ENCODE results near the gene SPDYE4. TPM values are rescaled to one million over a fixed set of nuclear protein-coding genes. Genes with fewer than 3 reads are reported as not detected.
"Not testable (repeated sequence)": the region's sequence is repeated elsewhere in the genome, so short reads cannot be mapped to it uniquely, and the experiment has no call there.

SPDYE4 gene, protein sequence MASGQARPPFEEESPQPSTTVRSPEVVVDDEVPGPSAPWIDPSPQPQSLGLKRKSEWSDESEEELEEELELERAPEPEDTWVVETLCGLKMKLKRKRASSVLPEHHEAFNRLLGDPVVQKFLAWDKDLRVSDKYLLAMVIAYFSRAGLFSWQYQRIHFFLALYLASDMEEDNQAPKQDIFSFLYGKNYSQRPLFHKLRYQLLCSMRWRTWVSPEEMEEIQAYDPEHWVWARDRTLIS
- total RNA-seq (2014; rRNA removed; shearing (Covaris generic)) = not detected in 2 replicates

DNA sequence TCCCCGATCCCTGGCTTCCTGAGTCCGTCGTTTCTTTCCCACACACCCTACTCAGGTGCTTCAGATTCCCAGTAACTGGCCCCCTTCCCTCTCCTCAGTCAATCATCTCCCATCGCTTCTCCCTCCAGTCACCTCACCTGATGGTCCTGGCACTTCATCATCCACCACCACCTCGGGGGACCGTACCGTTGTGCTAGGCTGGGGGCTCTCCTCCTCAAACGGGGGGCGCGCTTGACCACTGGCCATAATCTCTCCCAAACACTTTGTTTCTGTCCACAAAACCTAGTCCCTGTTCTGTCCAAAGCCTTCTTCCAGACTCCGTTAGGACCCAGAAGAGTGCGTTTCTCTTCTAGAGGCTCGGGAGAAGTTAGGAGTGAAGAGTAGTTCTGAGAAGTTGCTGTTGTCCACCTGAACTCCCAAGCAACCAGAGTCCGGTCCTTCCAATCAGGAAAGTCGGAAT, at the start of gene SPDYE4:
TSS of gene SPDYE4 (minus strand) at position 410 of the 460 bp plus-strand sequence. CDS start at position 246, 164 bp downstream.
- DNase-seq (ENCODE audit: low spot score) = no peak

DNA sequence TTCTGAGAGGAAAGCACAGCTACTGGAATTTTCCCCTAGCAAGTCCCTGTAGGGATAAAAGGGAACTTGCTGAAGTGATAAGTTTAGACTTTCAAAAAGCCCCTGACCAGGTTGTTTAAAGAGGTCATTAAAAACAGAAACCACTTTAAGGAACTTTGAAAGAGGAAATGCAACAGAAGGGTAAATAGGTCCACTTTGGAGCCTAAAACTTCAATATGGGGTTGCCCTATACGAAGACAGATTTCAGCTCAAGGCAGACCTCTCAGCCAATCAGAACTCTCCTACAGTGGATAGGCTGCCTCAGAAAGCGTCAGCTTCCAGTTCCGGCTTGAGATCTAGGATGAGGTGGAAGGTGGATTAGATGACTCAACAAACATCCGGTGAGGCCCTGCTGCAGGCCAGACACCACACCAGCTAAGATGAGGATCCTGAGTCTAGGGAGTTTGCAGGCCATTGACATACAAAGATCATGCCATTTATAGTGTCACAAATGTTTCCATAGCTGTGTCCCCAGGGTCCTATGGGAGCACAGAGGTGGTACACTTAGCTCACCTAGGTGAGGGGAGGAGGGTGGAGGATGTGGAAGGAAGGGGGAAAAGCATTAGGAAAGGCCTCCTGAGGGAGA, 48.7 kb upstream of the SPDYE4 start:
- DNase-seq (ENCODE audit: low spot score) = peak; percentile 74

DNA sequence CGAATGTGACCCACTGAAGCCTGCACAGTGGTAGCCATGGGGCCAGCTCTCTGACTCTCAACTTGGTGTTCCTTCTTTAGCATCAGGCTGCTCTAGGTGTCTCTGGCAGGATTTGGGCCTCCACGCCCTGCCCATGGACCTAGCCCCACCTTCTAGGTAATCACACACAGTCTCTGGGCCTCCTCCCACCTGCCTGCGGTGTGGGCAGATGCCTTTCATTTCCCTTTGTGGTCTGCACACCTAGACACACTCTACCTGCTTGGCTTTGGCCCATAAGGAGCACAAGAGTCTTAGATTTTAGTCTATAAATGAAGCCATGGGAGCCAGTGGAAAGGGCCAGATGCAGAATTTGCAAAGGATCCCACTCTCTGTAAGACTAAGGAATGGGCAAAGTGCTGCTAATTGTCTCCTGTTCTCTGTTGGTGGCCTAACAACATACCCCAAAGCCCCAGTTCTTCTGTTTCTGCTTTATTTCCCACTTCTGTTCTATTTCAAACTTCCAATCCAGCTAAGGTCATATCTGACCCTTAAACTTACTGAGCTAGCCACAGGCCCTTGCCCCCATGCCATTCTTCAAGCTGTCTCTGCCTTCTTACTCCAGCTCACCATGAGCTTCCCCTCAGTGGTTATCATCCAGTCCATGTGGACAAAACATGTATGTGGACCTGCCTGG, 48.0 kb upstream of the SPDYE4 start:
- no peak for DNase-seq (ENCODE audit: low spot score)

DNA sequence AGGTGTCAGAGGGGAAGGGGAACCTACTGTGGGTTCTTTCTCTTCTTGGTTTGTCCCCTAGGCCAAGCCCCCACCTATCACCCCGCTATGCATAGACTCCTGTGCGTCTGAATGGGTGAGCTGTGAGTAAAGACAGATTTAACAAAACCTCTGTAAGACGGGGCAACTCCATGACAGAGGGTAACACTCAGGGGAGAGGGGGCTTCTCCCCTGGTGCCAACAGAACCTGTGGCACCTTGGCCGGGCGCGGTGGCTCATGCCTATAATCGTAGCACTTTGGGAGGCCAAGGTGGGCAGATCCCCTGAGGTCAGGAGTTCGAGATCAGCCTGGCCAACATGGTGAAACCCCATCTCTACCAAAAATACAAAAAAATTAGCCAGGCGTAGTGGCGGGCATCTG, 47.0 kb upstream of the SPDYE4 start:
- not testable (repeated sequence) for DNase-seq (ENCODE audit: low spot score)

DNA sequence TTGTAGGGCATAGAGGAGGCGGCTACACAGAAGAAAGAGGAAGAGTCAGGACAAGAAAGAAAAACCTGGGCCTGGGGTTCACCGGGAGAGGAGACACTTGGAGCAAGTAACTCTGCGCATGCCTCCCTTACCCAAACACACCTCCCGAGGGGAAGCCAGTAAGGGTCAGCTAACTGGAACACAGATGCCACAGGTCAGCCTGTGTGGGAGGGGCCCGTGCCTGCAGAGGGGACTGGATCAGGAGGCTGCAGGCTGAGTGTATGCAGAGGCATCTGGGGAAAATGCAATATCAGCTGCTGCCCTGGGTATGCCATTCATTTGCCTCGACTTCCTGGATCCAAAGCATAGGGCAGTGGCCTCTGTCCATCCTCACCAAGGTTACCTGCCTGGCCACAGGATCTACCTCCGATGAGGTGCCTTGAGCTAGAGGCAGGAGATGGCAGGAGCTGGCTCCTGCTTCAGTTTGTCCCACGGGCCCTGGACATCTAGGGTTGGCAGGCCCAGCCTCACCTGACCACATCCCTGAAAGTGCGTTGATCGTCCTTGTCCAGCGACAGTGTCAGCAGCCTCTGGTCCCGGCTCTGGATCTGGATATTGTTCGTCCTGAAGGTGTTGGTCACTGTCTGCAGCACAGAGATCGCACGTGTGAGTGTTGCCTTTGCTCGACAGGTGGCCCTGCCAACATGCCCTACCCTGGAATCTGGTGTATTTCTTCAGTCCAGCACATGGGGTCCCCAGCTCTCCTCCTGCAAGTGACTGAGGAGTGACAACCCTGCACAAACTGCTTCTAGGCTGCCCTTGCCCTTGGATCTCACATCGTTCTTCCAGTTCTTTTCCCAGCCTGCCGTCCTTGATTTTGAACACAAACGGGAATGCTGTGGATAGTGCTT, 45.4 kb upstream of the SPDYE4 start:
- no peak for DNase-seq (ENCODE audit: low spot score)

DNA sequence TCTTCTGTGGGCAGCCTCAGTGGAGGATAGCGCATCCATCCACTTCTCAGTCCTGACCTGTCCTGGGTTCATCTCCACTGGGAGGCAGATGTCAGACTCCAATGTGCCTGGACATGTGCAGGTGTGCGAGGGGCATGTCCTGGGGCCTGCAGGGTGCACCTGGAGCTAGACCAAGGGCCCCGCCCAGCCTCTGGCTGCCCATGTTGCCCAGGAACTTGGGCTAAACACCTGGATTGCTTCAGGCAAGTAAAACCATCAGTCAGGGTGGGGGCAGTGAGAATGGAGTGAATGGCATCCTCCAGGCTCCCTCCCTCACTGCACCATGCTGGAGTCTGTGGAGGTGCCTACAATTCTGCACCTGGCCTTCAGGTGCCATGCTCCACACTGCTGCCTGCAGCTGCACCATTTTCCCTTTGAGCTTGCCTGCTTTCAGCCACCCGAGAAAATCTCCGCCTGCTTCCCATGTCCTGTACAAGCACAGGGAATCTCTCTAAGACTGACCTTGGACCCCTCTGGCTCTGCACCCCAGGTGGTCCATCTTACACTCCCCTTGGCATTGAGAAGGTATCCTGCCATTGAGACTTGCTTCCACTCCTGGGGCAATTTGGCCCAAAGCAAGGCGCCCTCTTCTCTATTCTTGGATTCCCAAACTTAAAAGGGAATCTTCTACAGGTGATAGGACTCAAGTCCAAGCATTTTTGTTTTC, 42.9 kb upstream of the SPDYE4 start:
- no peak for DNase-seq (ENCODE audit: low spot score)

DNA sequence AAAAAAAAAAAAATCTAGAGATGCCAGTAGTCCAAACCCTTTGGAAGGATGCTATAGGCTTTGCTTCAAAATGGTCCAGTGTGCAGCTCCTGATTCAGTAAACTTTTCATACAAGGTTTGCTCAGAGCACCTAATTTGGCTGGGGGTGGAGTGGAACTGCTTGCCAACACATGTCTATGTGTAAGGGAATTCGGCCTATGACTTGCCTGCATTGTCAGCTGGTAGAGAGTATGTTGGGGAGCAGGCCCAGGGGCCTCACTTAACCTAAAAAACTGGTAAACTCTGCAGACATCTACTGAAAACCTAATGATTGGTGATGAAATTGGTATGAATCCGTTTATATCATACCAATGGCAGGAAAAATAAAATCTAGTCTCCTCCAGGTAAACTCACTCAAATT, 42.3 kb upstream of the SPDYE4 start:
- DNase-seq (ENCODE audit: low spot score) = no peak

DNA sequence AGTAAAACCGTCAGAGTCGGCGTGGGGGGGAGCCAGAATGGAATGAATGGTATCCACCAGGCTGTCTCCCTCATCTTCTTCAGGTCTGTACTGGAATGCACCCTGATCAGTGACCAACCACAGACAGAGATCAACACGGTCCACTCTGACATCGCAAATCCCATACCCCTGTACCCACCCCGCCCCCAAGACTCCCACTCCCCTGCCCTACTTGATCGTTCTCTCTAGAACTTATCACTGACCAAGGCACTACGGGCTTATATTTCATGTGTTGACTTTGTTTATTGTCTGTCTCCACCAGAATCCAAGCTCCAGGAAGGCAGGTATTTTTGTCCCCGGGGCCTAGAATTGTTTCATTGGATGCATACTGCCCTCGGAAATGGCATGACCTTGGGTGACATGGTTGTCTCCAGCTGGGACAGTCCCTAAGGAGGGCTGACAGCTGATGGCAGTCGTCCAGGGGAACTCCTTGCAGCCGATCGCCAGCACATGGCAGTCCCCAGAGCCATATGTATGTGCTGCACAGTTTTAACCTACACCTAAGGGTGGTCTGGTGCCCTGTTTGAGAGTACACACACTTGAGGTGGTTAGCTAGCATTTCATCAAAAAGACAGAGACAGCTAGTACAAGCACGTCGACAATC, 41.3 kb upstream of the SPDYE4 start:
- no peak for DNase-seq (ENCODE audit: low spot score)

DNA sequence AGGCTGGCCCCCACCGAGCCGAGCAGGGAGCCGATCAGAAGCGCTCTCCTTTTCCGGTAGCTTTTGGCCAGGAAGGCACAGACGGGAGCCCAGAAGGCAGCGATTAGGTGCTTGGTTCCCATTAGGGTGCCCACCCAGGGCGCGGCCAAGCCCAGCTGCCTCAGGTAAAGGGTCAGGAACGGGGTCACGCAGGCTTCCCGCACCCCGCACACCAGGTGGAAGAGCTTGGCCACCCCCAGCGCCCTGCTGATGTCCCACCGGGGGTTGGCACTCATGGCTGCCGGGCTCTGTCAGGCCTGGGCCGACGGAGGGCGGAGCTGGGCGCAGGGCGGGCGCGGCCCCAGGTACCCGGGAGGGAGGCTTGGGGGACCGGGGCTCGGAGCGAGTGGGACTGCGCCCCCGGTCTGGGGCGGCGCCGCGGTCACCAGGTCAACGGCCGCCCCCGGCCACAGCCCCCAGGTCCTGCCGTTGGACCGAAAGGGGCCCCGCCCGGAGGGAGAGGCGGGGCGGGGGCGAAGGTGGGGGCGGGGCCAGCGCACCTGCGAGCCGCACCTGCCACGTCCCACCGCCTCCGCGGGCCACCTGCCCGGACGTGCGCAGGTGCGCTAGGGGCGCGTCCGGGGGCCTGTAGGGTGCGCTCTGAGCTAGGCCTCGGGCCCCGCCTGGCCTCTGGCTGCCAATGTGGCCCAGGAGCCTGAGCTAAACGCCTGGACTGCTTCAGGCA, 40.7 kb upstream of the SPDYE4 start, which contains the start of gene MFSD6L:
TSS of gene MFSD6L (minus strand) at position 520 of the 724 bp plus-strand sequence. CDS start at position 275, 245 bp downstream.
- no peak for DNase-seq (ENCODE audit: low spot score)

DNA sequence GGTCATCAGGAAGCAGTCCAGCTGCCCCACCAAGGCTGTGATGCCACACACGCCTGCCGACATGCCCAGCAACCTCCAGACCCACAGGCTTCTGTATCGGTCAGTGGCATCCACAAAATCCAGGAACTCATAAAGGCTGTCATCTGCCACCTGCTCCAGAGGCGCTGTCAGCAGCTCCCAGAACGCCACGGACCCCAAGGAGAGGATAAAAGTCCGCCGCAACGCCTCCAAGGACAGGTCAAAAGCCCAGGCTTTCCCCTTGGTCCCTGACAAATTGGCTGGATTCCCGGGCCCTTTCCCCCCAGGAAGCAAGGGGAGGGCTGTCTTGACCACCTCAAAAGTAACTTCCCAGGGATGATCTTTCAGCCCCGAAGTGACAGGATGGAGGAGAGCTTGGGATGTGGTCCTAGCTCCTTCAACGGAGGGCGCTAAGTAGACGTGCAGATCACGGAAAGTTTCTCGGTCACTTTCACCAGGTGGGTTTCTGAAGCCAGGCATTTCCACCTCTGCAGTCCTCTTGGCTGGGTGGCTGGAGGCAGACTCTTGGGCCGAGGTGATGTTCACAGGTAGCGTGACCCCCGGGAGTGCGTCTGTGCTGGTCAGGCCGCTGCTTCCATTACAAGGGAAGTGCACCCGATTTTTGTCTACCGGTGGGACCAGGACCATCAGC, 40.0 kb upstream of the SPDYE4 start:
- DNase-seq (ENCODE audit: low spot score) = no peak

DNA sequence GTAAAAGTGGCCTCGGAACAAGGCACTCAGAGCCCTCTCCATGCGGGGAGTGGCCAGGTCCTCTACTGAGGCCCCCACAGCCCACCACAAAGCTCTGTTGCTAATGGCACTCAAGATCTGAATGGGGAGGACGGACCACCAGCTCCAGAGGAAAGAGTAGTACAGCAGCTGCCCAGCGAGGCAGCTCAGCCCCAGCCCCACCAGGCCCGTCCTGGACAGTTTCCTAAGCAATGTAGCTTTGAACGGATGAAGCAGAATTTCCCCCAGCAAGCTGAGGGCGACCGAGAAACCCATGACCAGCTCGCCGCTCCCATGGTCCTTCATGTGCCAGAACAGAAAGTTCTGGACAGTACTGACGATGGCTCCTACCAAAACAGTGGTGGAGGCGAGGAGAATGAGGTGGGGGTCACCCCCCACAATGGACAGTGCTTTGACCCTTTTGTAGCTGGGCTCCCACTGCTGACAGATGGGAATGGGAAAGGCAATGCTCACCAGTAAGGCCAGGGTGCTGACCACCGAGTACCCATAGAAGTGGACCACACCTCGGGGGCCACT, 39.4 kb upstream of the SPDYE4 start:
- DNase-seq (ENCODE audit: low spot score) = no peak

DNA sequence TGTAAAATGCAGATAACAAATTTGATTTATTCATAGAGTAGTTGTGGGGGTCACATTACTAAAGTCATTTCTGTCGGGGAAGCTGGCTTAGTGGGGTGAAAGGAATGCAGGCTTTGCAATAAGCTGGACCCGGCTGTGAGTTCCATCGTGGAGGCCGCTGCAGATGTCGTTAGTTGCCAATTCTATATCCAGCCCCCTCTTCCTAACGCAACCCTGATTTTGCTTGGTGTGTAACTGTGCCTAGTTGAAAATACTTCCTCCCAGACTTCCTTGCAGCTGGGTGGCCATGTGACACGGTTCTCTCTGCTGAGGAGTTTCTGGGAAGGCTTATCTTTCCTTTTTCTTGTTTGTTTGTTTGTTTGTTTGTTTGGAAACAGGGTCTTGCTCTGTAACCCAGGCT, 36.3 kb upstream of the SPDYE4 start:
- no peak for DNase-seq (ENCODE audit: low spot score)

DNA sequence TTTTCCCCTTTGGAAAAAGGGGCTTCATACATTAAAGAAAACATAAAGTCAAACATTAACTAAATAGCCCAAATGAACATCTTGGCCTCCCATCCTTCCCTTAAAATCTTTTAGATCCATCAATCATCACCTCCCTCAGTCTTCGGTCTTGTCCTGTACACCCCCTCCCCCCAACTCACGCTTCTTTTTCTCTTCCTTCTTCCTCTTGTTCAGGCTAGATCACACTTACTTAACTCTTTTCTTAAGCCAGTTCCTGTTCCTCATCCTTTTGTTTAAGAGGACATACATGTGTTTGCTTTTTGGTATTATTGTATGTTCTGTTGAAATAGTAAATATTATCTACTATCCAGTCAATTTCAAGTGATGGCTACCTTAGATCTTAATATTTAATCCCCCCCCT, 35.3 kb upstream of the SPDYE4 start:
- DNase-seq (ENCODE audit: low spot score) = no peak

DNA sequence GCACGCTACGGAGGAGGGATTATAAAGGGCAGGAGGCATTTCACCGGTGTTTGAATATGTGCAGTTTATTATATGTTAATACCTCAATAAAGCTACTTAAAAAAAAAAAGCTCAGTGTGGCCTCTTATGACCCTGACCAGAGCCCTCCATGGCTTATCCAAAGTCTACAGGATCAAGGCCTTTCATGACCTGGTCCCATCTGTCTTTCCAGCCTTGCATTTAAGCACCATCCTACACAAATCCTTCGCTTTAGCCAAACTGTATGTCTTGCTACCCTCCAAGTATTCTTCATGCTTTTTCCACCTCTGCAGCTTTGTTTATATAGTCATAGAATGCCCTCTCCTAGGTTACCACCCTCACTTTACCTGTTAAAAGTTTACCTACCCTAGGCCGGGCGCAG, 34.3 kb upstream of the SPDYE4 start:
- no peak for DNase-seq (ENCODE audit: low spot score)

DNA sequence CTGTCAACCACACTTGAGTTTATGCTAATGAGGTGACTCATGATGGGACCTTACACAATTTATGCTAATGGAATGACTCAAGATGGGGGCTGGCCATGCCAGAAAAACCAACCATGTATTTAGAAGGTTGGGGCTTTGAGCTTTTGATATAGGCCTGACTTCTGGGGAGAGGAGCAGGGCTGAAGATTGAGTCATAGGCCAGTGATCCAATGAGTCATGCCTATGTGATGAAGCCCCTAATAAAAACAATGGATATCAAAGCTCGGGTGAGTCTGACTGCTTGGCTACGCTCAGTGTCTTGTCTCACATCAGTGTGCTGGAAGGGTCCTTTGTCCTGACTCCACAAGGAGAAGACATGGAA, 33.5 kb upstream of the SPDYE4 start:
- peak; percentile 59 for DNase-seq (ENCODE audit: low spot score)

DNA sequence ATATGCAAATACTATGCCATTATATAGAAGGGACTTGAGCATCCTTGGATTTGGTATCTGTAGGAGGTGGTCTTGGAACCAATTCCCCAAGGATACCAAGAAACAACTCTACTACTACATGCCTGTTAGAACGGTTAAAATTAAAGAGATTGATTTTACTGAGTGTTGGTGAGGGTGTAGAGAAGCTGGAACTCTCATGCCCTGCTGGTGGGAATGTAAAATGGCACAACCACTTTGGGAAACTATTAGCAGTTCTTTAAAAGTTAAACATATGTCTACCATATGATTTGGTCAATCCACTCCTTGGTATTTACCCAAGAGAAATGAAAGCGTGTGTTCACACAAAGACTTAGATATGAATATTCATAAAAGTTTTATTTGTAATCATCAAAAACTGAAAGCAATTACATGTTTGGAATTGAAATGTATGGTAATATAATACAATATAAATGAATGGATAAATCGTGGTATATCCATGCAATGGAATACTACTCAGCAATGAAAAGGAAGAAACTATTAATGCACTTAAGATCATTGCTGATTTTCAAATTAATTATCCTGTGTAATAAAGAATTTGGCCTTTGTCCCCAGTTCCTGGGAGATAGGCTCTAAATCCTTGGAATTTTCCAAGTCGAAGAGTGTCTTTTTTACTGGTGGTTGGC, 33.0 kb upstream of the SPDYE4 start:
- DNase-seq (ENCODE audit: low spot score) = no peak

DNA sequence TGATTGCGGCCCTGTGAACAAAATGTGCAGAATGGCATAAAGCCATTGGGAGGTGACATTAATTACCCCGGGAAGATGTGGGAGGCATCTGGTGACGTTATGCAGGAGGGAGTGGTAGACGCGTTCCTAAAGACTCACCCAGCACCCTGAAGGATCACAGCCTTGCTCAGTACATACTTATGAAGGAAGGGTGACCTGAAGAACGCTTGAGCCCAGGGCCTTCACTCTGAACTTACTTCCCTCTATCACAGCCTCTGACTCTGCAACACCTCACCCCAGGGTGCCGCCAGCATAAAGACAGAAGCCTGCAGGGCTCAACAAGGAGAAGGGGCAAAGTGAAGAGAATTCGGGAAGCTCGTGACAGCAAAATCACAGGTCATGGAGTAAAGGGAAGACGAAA, 31.4 kb upstream of the SPDYE4 start:
- DNase-seq (ENCODE audit: low spot score) = no peak

DNA sequence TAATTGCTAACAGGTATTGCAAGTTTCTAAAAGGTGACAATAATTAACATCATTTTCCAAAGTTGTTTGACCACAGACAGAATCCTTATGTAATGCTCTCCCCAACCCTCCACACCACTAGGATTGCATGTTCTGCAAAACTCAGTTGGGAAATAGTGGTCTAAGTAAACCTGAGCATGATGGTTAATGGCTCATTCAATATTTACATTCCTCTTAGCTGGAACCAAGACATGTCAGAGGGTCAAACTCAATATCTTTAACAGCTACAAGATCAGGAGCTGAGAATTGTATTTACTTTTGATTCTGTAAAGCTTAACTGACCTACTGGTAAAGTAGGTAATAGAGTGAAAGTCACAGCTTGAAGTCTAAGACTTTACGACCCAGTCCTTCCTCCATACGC, 30.7 kb upstream of the SPDYE4 start:
- DNase-seq (ENCODE audit: low spot score) = no peak

All from A172 (cell line).